NT2/D1 (cell line): ENCODE data around the gene C1QB.
A peak's percentile ranks its signal among the peaks of the same experiment; 100 is the strongest.

Source experiments
- DNase-seq: peaks from one replicate; pipeline ENCODE4 v3.0.0-alpha.2; 2011; ENCODE audit warnings: low read depth, low spot score
- H3K27me3 ChIP-seq: 2 replicates; pipeline ENCODE4 v1.6.0; 2011; ENCODE audit warnings: mild to moderate bottlenecking; ENCODE audit not compliant: insufficient read length, insufficient read depth
- H3K36me3 ChIP-seq: 2 replicates; pipeline ENCODE4 v1.6.1; 2011; ENCODE audit warnings: mild to moderate bottlenecking, low read length, mixed read lengths; ENCODE audit not compliant: insufficient read depth, insufficient read length
- H3K4me1 ChIP-seq: 2 replicates; pipeline ENCODE4 v1.5.1; 2011; ENCODE audit not compliant: insufficient read depth, insufficient read length
- H3K4me3 ChIP-seq: 2 replicates; pipeline ENCODE4 v1.5.1; 2011; ENCODE audit warnings: low read depth; ENCODE audit not compliant: insufficient read length
- H3K9ac ChIP-seq: 2 replicates; pipeline ENCODE4 v1.6.0; 2011; ENCODE audit warnings: low read depth; ENCODE audit not compliant: insufficient read length
- H3K9me3 ChIP-seq: 2 replicates; pipeline ENCODE4 v1.5.1; 2011; ENCODE audit warnings: mild to moderate bottlenecking, low read length; ENCODE audit not compliant: insufficient read depth
- SUZ12 ChIP-seq: IDR thresholded peaks from 2 replicates; pipeline ENCODE4 v1.6.1; 2011; ENCODE audit not compliant: insufficient read length, insufficient read depth; ENCODE audit errors: extremely low read depth
- YY1 ChIP-seq: IDR thresholded peaks from 2 replicates; pipeline ENCODE4 v1.6.1; 2011; ENCODE audit not compliant: insufficient read length, insufficient read depth
- ZNF274 ChIP-seq: IDR thresholded peaks from 2 replicates; pipeline ENCODE4 v1.6.1; 2011; ENCODE audit warnings: mild to moderate bottlenecking, low read depth, low read length

The C1QB gene

DNA sequence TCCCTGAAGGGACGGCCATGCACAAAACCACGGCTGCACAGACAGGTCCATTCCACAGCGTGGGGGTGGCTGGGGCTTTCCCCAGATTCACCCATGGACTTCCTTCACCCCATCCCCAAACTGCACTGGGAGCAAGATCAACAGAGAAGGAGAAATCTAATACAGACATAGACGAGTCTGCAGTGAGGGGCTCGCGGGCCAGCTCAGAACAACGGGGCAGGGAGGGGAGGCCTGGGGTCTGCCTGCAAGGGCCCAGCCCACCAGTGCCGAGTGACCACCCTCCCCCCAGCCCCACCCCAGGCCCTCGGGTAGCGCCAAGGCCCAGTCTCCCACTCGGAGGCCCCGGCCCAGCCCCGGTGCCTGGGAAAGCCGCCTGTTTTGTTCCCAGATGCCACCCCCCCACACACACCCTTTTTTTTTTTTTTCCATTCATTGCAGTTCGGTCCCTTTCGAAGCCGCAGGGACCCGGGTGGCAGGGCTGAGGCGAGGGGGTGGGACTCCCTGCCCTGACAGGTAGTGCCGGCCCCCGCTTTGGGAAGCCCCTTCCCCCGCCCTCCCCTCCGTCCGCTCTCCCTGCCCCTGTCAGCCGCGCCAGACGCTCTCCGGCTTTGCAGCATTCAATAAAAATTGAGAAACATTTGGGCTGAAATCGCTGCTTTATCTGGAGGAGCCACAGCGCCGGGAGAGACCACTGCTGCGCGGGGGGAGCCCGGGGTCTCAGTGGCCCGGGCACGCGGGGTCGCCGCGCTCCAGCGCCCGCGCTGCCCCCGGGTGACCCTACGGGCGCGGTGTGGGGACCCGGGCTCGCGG lies 57.1 kb downstream of the C1QB start:
- H3K4me1 ChIP-seq, result peaks cover 4% of the 10 kb centered on the region

GRCh38 chr1:22710701-22711049 lies 57.6 kb downstream of the C1QB start, which contains the start of gene EPHB2:
EPHB2 (plus strand) TSS chr1:22710839; CDS start chr1:22710983, 144 bp downstream.
- Histone ChIP-seq H3K27me3 (peaks cover 36% of the 10 kb centered on the region), H3K36me3 (no peaks in the 10 kb centered on the region), H3K4me1 (peaks cover 4% of the 10 kb centered on the region), H3K9me3 (no peaks in the 10 kb centered on the region), H3K4me3 (peak within 1 kb of the TSS; percentile 42), H3K9ac (peak within 1 kb of the TSS; percentile 32)
- TF ChIP-seq YY1, result no peak
- no peak for TF ChIP-seq ZNF274
- no peak for TF ChIP-seq SUZ12
- no peak for DNase-seq

More for the DNA sequence above, 57.1 kb downstream of the C1QB start:
- peak overlapping the region; percentile 15 for H3K4me3 ChIP-seq
- DNase-seq, result no peak
- peaks cover 36% of the 10 kb centered on the region for H3K27me3 ChIP-seq
- no peaks in the 10 kb centered on the region for H3K36me3 ChIP-seq
- peak overlapping the region; percentile 8 for H3K9ac ChIP-seq
- no peaks in the 10 kb centered on the region for H3K9me3 ChIP-seq
- TF ChIP-seq YY1, result no peak
- no peak for TF ChIP-seq ZNF274
- TF ChIP-seq SUZ12, result no peak

GRCh38 chr1:22711071-22711470 lies 58.0 kb downstream of the C1QB start:
- H3K4me1 ChIP-seq, result peaks cover 4% of the 10 kb centered on the region
- H3K9ac ChIP-seq, result no peak overlapping the region
- TF ChIP-seq SUZ12, result no peak
- no peak for TF ChIP-seq ZNF274
- no peak for TF ChIP-seq YY1
- peak overlapping the region; percentile 42 for H3K4me3 ChIP-seq
- H3K27me3 ChIP-seq, result peaks cover 36% of the 10 kb centered on the region
- DNase-seq, result no peak
- no peaks in the 10 kb centered on the region for H3K36me3 ChIP-seq
- no peaks in the 10 kb centered on the region for H3K9me3 ChIP-seq
